ENCODE results near the gene PRKG1.

- TF ChIP-seq CTCF (IDR thresholded peaks at IDR 0.05) (no peak), PRDM15 (CRISPR knock-in tag; IDR thresholded peaks at IDR 0.05) (no peak), KAT7 (CRISPR knock-in tag; IDR thresholded peaks at IDR 0.05; ENCODE audit: borderline replicate concordance) (no peak), MAX (CRISPR knock-in tag; IDR thresholded peaks at IDR 0.05) (no peak)
Measured at GRCh38 chr10:51108406-51108805, 34.1 kb downstream of the PRKG1 start.

All from WTC11 (cell line).